ENCODE data around the gene INSIG2. TPM values are rescaled to one million over a fixed set of nuclear protein-coding genes. Genes with fewer than 3 reads are reported as not detected.

INSIG2 gene
- total RNA-seq, 1 experiment from 2014 or later: 12.2 TPM

GRCh38 chr2:118115761-118116160 is 27.5 kb downstream of the INSIG2 start:
- ChIA-PET POLR2A (no interaction called here), CTCF (no interaction called here)
- Histone ChIP-seq H3K27me3 (replicated peaks; ENCODE audit: control insufficient read depth, insufficient read depth, low read length) (no peaks in the 10 kb centered on the region), H3K9me3 (no peaks in the 10 kb centered on the region), H3K4me1 (no peaks in the 10 kb centered on the region), H3K4me3 (ENCODE audit: low read depth, low read length) (no peak overlapping the region), H3K36me3 (ENCODE audit: control insufficient read depth, insufficient read depth, low read length) (no peaks in the 10 kb centered on the region)
- TF ChIP-seq CTCF (IDR thresholded peaks at IDR 0.05; ENCODE audit: insufficient read depth in 1 of 2, low read depth in 1 of 2, low read length in 1 of 2, severe bottlenecking in 1 of 2, unreplicated experiment in 1 of 2): no peak
- Mint-ChIP-seq H3K27ac (ENCODE audit: unreplicated experiment) (no peak overlapping the region), H3K36me3 (ENCODE audit: insufficient read depth, unreplicated experiment) (no peaks in the 10 kb centered on the region), H3K27me3 (ENCODE audit: insufficient read depth, unreplicated experiment) (no peaks in the 10 kb centered on the region), H3K9me3 (ENCODE audit: unreplicated experiment) (no peaks in the 10 kb centered on the region), H3K4me1 (ENCODE audit: low read depth, unreplicated experiment) (peaks cover 7% of the 10 kb centered on the region), H3K4me3 (ENCODE audit: unreplicated experiment) (no peak overlapping the region)
- no peak for DNase-seq
- no TSS peak for BruUV-seq (replicated peaks)
- intact Hi-C loops (cut with micrococcal nuclease; ENCODE audit: unreplicated experiment): no loop called here

GRCh38 chr2:118118479-118118878 is 30.2 kb downstream of the INSIG2 start:
- Histone ChIP-seq H3K27me3 (replicated peaks; ENCODE audit: control insufficient read depth, insufficient read depth, low read length) (no peaks in the 10 kb centered on the region), H3K36me3 (ENCODE audit: control insufficient read depth, insufficient read depth, low read length) (no peaks in the 10 kb centered on the region), H3K9me3 (no peaks in the 10 kb centered on the region), H3K4me3 (ENCODE audit: low read depth, low read length) (no peak overlapping the region), H3K4me1 (peaks cover 10% of the 10 kb centered on the region)
- no peak overlapping the region for H3K4me3 Mint-ChIP-seq (ENCODE audit: unreplicated experiment)
- no peaks in the 10 kb centered on the region for H3K27me3 Mint-ChIP-seq (ENCODE audit: insufficient read depth, unreplicated experiment)
- ChIA-PET POLR2A (no interaction called here), CTCF (no interaction called here)
- H3K4me1 Mint-ChIP-seq (ENCODE audit: low read depth, unreplicated experiment): peaks cover 12% of the 10 kb centered on the region
- no peak for DNase-seq
- no peaks in the 10 kb centered on the region for H3K36me3 Mint-ChIP-seq (ENCODE audit: insufficient read depth, unreplicated experiment)
- intact Hi-C loops (cut with micrococcal nuclease; ENCODE audit: unreplicated experiment): no loop called here
- H3K27ac Mint-ChIP-seq (ENCODE audit: unreplicated experiment): no peak overlapping the region
- no peaks in the 10 kb centered on the region for H3K9me3 Mint-ChIP-seq (ENCODE audit: unreplicated experiment)
- BruUV-seq (replicated peaks): no TSS peak
- no peak for TF ChIP-seq CTCF (IDR thresholded peaks at IDR 0.05; ENCODE audit: insufficient read depth in 1 of 2, low read depth in 1 of 2, low read length in 1 of 2, severe bottlenecking in 1 of 2, unreplicated experiment in 1 of 2)

GRCh38 chr2:118119158-118119727 is 31.0 kb downstream of the INSIG2 start:
- ChIA-PET CTCF (no interaction called here), POLR2A (no interaction called here)
- Mint-ChIP-seq H3K4me3 (ENCODE audit: unreplicated experiment) (no peak overlapping the region), H3K4me1 (ENCODE audit: low read depth, unreplicated experiment) (peaks cover 12% of the 10 kb centered on the region), H3K36me3 (ENCODE audit: insufficient read depth, unreplicated experiment) (no peaks in the 10 kb centered on the region), H3K9me3 (ENCODE audit: unreplicated experiment) (no peaks in the 10 kb centered on the region), H3K27ac (ENCODE audit: unreplicated experiment) (no peak overlapping the region), H3K27me3 (ENCODE audit: insufficient read depth, unreplicated experiment) (no peaks in the 10 kb centered on the region)
- no TSS peak for BruUV-seq (replicated peaks)
- Histone ChIP-seq H3K9me3 (no peaks in the 10 kb centered on the region), H3K4me1 (peaks cover 13% of the 10 kb centered on the region), H3K27me3 (replicated peaks; ENCODE audit: control insufficient read depth, insufficient read depth, low read length) (no peaks in the 10 kb centered on the region), H3K36me3 (ENCODE audit: control insufficient read depth, insufficient read depth, low read length) (no peaks in the 10 kb centered on the region), H3K4me3 (ENCODE audit: low read depth, low read length) (no peak overlapping the region)
- DNase-seq: no peak
- TF ChIP-seq CTCF (IDR thresholded peaks at IDR 0.05; ENCODE audit: insufficient read depth in 1 of 2, low read depth in 1 of 2, low read length in 1 of 2, severe bottlenecking in 1 of 2, unreplicated experiment in 1 of 2): no peak
- intact Hi-C loops (cut with micrococcal nuclease; ENCODE audit: unreplicated experiment): no loop called here
